ENCODE measurements around the gene IQGAP2. TPM values are rescaled to one million over a fixed set of nuclear protein-coding genes. Genes with fewer than 3 reads are reported as not detected.
A peak's percentile ranks its signal among the peaks of the same experiment; 100 is the strongest.

The IQGAP2 gene
- polyA plus RNA-seq, 1 donor: 29.2 TPM

- Histone ChIP-seq H3K36me3 (ENCODE audit: control insufficient read depth, insufficient read depth, low read length) (no peaks in the 10 kb centered on the region), H3K27me3 (ENCODE audit: control insufficient read depth, insufficient read depth, low read length) (no peaks in the 10 kb centered on the region), H3K9me3 (ENCODE audit: control insufficient read depth, low read depth, low read length) (no peaks in the 10 kb centered on the region), H3K4me3 (ENCODE audit: low read length) (no peak overlapping the region), H3K4me1 (ENCODE audit: control insufficient read depth, insufficient read depth, low read length) (peaks cover 14% of the 10 kb centered on the region), H3K27ac (ENCODE audit: low read length) (no peak overlapping the region)
- no CpG with 5 or more reads among the region's 6 CpGs for WGBS (ENCODE audit: insufficient coverage, low lambda C conversion rate)
- no peak for DNase-seq
Observed at GRCh38 chr5:76695346-76695745, 292.3 kb downstream of the IQGAP2 start.

- Histone ChIP-seq H3K4me3 (ENCODE audit: low read length) (no peak overlapping the region), H3K9me3 (ENCODE audit: control insufficient read depth, low read depth, low read length) (no peaks in the 10 kb centered on the region), H3K27ac (ENCODE audit: low read length) (no peak overlapping the region), H3K36me3 (ENCODE audit: control insufficient read depth, insufficient read depth, low read length) (peaks cover 4% of the 10 kb centered on the region), H3K27me3 (ENCODE audit: control insufficient read depth, insufficient read depth, low read length) (no peaks in the 10 kb centered on the region), H3K4me1 (ENCODE audit: control insufficient read depth, insufficient read depth, low read length) (peaks cover 7% of the 10 kb centered on the region)
- DNase-seq: no peak
- 100% methylated on average over 1 of the region's 1 CpG for WGBS (ENCODE audit: insufficient coverage, low lambda C conversion rate)
Observed at GRCh38 chr5:76696251-76696650, 293.2 kb downstream of the IQGAP2 start.

DNA sequence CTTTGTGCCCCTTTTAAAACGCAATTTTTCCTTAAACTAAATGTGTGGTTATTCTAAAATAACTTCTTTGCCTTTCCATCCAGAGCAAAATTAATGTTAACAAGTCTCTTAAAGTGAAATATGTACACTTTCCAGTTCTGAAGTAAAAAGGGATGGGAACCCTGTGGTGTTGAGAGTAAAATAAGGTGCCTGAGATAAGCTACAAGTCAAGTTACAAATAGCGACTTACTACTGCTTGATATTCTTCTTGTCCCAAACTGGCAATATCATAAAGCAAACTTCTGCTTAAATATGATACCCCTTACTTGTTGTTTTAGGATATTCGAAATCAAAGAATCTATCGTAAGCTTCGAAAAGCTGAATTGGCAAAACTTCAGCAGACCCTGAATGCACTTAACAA is 294.6 kb downstream of the IQGAP2 start:
- H3K27ac ChIP-seq (ENCODE audit: low read length): no peak overlapping the region
- no peaks in the 10 kb centered on the region for H3K4me1 ChIP-seq (ENCODE audit: control insufficient read depth, insufficient read depth, low read length)
- 100% methylated on average over 4 of the region's 5 CpGs for WGBS (ENCODE audit: insufficient coverage, low lambda C conversion rate)
- H3K36me3 ChIP-seq (ENCODE audit: control insufficient read depth, insufficient read depth, low read length): peaks cover 4% of the 10 kb centered on the region
- no peak for DNase-seq
- H3K4me3 ChIP-seq (ENCODE audit: low read length): no peak overlapping the region
- H3K27me3 ChIP-seq (ENCODE audit: control insufficient read depth, insufficient read depth, low read length): no peaks in the 10 kb centered on the region
- no peaks in the 10 kb centered on the region for H3K9me3 ChIP-seq (ENCODE audit: control insufficient read depth, low read depth, low read length)

DNA sequence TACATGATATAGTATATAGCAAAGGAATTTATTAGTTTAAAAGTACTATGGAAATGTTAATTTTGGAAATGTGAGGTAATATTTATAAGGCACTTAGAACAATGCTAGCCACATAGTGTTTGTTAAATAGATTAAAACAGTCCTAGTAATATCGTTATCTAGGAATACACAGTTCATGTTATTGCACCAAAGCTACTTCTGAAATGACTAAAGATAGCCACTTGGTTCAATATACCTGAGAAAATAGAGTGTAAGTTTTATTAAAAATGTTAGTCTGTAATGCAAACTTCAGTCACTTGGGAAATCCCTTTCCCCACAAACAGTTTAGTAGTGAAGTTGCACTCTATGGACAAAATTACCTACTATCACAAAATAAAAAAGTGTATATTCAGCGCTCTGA is 297.5 kb downstream of the IQGAP2 start:
- Histone ChIP-seq H3K27me3 (ENCODE audit: control insufficient read depth, insufficient read depth, low read length) (no peaks in the 10 kb centered on the region), H3K27ac (ENCODE audit: low read length) (no peak overlapping the region), H3K36me3 (ENCODE audit: control insufficient read depth, insufficient read depth, low read length) (peaks cover 4% of the 10 kb centered on the region), H3K4me1 (ENCODE audit: control insufficient read depth, insufficient read depth, low read length) (no peaks in the 10 kb centered on the region), H3K9me3 (ENCODE audit: control insufficient read depth, low read depth, low read length) (no peaks in the 10 kb centered on the region), H3K4me3 (ENCODE audit: low read length) (no peak overlapping the region)
- WGBS (ENCODE audit: insufficient coverage, low lambda C conversion rate): no CpG with 5 or more reads among the region's 2 CpGs
- no peak for DNase-seq

DNA sequence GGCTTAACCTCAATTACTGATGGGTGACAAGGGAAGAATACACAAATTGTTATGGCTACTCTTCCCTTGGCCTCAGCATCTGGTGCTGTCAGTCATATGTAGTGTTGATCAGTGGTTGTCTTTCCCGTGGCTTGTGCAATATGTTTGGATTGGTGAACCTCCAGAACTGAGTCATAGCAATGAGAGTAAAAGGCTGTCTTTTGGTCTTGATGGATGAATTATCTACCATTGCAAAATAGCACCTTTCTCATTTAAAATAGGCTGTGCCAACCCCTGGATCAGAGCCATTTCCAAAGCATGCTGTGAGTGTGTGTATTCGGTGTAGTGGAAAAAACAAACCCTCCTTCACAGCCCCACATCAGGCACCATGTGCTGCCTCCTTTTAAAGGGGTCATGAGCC is 298.2 kb downstream of the IQGAP2 start:
- Histone ChIP-seq H3K27ac (ENCODE audit: low read length) (no peak overlapping the region), H3K4me3 (ENCODE audit: low read length) (no peak overlapping the region), H3K27me3 (ENCODE audit: control insufficient read depth, insufficient read depth, low read length) (no peaks in the 10 kb centered on the region), H3K4me1 (ENCODE audit: control insufficient read depth, insufficient read depth, low read length) (no peaks in the 10 kb centered on the region), H3K36me3 (ENCODE audit: control insufficient read depth, insufficient read depth, low read length) (peaks cover 4% of the 10 kb centered on the region), H3K9me3 (ENCODE audit: control insufficient read depth, low read depth, low read length) (no peaks in the 10 kb centered on the region)
- no CpG with 5 or more reads among the region's 2 CpGs for WGBS (ENCODE audit: insufficient coverage, low lambda C conversion rate)
- no peak for DNase-seq

DNA sequence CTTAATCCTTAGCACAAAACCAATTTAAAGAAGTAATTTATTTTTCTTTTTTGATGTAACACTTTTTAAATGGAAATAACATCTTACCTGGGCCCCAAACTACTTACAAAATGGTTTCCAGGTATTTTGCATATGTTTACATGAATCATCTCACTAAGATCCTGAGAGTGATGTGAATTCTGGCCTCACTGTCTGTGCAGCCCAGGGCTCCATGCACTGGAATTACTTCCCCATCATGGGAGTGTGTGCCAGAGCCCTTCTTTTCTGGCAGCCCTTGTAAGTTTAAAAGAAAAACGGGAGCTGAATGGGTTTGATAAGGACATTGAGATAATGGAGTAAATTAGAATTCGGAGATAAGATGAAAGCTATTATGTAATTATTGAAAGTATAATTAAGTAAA is 300.6 kb downstream of the IQGAP2 start:
- Histone ChIP-seq H3K4me3 (ENCODE audit: low read length) (no peak overlapping the region), H3K4me1 (ENCODE audit: control insufficient read depth, insufficient read depth, low read length) (no peaks in the 10 kb centered on the region), H3K27ac (ENCODE audit: low read length) (no peak overlapping the region), H3K36me3 (ENCODE audit: control insufficient read depth, insufficient read depth, low read length) (peaks cover 4% of the 10 kb centered on the region), H3K27me3 (ENCODE audit: control insufficient read depth, insufficient read depth, low read length) (no peaks in the 10 kb centered on the region), H3K9me3 (ENCODE audit: control insufficient read depth, low read depth, low read length) (no peaks in the 10 kb centered on the region)
- 48% methylated on average over 2 of the region's 2 CpGs for WGBS (ENCODE audit: insufficient coverage, low lambda C conversion rate)
- DNase-seq: no peak

- Histone ChIP-seq H3K27me3 (ENCODE audit: control insufficient read depth, insufficient read depth, low read length) (no peaks in the 10 kb centered on the region), H3K4me3 (ENCODE audit: low read length) (no peak overlapping the region), H3K4me1 (ENCODE audit: control insufficient read depth, insufficient read depth, low read length) (no peaks in the 10 kb centered on the region), H3K36me3 (ENCODE audit: control insufficient read depth, insufficient read depth, low read length) (peaks cover 4% of the 10 kb centered on the region), H3K9me3 (ENCODE audit: control insufficient read depth, low read depth, low read length) (no peaks in the 10 kb centered on the region), H3K27ac (ENCODE audit: low read length) (no peak overlapping the region)
- no peak for DNase-seq
Observed at GRCh38 chr5:76704131-76704663, 301.1 kb downstream of the IQGAP2 start.

- DNase-seq: no peak
- H3K9me3 ChIP-seq (ENCODE audit: control insufficient read depth, low read depth, low read length): no peaks in the 10 kb centered on the region
- H3K27ac ChIP-seq (ENCODE audit: low read length): no peak overlapping the region
- no peaks in the 10 kb centered on the region for H3K4me1 ChIP-seq (ENCODE audit: control insufficient read depth, insufficient read depth, low read length)
- H3K36me3 ChIP-seq (ENCODE audit: control insufficient read depth, insufficient read depth, low read length): peaks cover 4% of the 10 kb centered on the region
- H3K27me3 ChIP-seq (ENCODE audit: control insufficient read depth, insufficient read depth, low read length): no peaks in the 10 kb centered on the region
- no peak overlapping the region for H3K4me3 ChIP-seq (ENCODE audit: low read length)
Observed at GRCh38 chr5:76705574-76705973, 302.5 kb downstream of the IQGAP2 start.

DNA sequence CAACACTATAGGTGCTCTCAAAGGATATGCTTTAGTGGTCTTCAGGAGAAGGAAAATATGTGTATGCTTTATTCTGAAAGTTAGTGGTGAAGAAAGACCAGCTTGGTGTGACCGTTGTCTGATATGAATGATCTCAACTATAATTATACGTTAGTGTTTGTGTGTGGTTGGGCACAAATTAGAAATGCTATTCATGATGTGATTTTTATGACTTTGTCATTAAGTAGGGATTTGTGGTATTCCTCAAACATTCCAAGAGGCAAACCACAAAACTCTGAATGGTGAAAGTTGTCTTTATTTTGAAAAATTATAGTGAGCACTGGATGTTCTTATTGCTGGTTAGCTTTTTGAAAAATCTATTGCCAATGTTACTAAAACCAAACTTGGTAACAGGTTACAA is 306.7 kb downstream of the IQGAP2 start:
- Histone ChIP-seq H3K4me1 (ENCODE audit: control insufficient read depth, insufficient read depth, low read length) (no peaks in the 10 kb centered on the region), H3K9me3 (ENCODE audit: control insufficient read depth, low read depth, low read length) (peaks cover 2% of the 10 kb centered on the region), H3K27ac (ENCODE audit: low read length) (no peak overlapping the region), H3K4me3 (ENCODE audit: low read length) (no peak overlapping the region), H3K27me3 (ENCODE audit: control insufficient read depth, insufficient read depth, low read length) (peaks cover 5% of the 10 kb centered on the region), H3K36me3 (ENCODE audit: control insufficient read depth, insufficient read depth, low read length) (no peaks in the 10 kb centered on the region)
- no CpG with 5 or more reads among the region's 2 CpGs for WGBS (ENCODE audit: insufficient coverage, low lambda C conversion rate)
- DNase-seq: no peak

- H3K4me1 ChIP-seq (ENCODE audit: control insufficient read depth, insufficient read depth, low read length): no peaks in the 10 kb centered on the region
- no CpG with 5 or more reads among the region's 4 CpGs for WGBS (ENCODE audit: insufficient coverage, low lambda C conversion rate)
- H3K4me3 ChIP-seq (ENCODE audit: low read length): no peak overlapping the region
- peaks cover 14% of the 10 kb centered on the region for H3K27me3 ChIP-seq (ENCODE audit: control insufficient read depth, insufficient read depth, low read length)
- DNase-seq: no peak
- no peak overlapping the region for H3K27ac ChIP-seq (ENCODE audit: low read length)
- no peaks in the 10 kb centered on the region for H3K36me3 ChIP-seq (ENCODE audit: control insufficient read depth, insufficient read depth, low read length)
- H3K9me3 ChIP-seq (ENCODE audit: control insufficient read depth, low read depth, low read length): peaks cover 4% of the 10 kb centered on the region
Observed at GRCh38 chr5:76710991-76711390, 307.9 kb downstream of the IQGAP2 start.

DNA sequence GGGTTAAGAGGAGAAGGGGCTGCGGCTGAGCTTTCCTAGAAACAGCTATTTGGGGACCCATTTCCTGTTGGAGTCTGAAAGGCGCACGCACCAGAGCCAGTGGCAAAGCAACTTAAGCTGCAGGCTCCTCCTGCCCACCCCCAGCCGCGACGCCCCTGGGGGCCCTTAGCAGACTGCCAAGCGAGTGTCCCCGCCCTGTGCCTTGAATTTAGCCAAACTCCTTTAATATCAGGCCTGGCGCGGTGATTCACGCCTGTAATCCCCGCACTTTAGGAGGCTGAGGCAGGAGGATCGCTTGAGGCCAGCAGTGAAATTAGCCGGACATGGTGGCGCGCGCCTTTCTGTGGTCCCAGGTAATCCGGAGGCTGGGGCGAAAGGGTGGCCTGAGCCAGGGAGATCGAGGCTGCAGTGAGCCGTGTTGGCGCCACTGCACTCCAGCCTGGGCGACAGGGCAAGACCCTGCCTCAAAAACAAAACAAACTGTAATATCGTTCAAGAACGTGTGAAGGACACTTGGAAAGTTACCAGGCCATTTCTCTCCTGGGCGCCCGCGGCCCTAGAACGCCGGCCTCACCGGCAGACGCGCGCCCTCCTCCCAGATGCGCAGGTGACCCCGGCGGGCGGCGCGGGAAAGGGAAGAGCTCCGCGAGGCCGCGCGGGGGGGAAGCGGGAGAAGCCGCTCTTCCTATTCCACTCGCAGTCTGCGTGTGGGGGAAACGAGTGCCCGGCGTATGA is 311.8 kb downstream of the IQGAP2 start:
- Histone ChIP-seq H3K27me3 (ENCODE audit: control insufficient read depth, insufficient read depth, low read length) (peaks cover 14% of the 10 kb centered on the region), H3K36me3 (ENCODE audit: control insufficient read depth, insufficient read depth, low read length) (no peaks in the 10 kb centered on the region), H3K9me3 (ENCODE audit: control insufficient read depth, low read depth, low read length) (peaks cover 4% of the 10 kb centered on the region), H3K4me1 (ENCODE audit: control insufficient read depth, insufficient read depth, low read length) (no peaks in the 10 kb centered on the region), H3K4me3 (ENCODE audit: low read length) (peak overlapping the region; percentile 79), H3K27ac (ENCODE audit: low read length) (peak overlapping the region; percentile 65)
- WGBS (ENCODE audit: insufficient coverage, low lambda C conversion rate): no CpG with 5 or more reads among the region's 52 CpGs
- no peak for DNase-seq

All from large intestine (tissue), 3 donors.